ENCODE data around the gene ZKSCAN3.

DNA sequence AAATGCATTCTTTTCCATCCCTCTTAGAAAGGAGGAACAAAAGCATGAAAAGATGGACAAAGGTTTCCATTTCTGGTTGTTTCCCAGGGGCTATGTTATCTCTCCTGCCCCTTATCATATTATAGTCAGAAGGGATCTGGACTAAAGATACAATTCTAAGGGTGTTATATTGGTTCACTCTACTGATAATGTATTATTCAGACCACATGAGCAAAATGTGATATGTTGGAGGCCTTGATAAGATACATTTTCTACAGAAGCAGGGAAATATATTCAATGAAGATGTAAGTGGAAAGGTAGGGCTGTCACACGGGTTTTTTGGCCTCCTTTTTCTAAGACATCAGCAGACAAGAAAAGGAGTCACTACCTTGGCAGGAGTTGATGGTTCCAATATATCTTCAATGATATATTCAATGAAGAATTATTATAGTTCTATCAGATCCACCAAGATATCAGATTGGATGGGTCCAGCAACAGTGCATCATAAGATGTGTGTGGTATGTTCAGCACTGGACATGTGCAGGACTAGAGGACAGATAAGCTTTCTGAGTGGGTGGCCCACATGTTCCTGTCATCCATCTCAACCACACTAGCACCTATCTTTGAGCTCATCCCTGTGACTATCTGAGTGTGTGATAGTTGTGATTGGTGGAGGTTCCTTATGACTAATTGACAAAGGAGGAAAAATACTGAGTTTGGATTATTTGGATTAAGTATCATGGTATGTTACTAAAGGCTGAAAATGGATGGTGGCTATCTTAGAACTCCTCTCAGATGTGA lies 5.7 kb upstream of the ZKSCAN3 start:
- no peak for TF ChIP-seq POLR2AphosphoS5 (IDR thresholded peaks at IDR 0.05; ENCODE audit: low read depth, low read length)
- TF ChIP-seq, protein P1, sequence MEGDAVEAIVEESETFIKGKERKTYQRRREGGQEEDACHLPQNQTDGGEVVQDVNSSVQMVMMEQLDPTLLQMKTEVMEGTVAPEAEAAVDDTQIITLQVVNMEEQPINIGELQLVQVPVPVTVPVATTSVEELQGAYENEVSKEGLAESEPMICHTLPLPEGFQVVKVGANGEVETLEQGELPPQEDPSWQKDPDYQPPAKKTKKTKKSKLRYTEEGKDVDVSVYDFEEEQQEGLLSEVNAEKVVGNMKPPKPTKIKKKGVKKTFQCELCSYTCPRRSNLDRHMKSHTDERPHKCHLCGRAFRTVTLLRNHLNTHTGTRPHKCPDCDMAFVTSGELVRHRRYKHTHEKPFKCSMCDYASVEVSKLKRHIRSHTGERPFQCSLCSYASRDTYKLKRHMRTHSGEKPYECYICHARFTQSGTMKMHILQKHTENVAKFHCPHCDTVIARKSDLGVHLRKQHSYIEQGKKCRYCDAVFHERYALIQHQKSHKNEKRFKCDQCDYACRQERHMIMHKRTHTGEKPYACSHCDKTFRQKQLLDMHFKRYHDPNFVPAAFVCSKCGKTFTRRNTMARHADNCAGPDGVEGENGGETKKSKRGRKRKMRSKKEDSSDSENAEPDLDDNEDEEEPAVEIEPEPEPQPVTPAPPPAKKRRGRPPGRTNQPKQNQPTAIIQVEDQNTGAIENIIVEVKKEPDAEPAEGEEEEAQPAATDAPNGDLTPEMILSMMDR (IDR thresholded peaks at IDR 0.05 in 2 of 3, conservative IDR thresholded peaks at IDR 0.05 in 1 of 3; ENCODE audit: borderline replicate concordance in 1 of 3, insufficient read depth in 1 of 3, low read depth in 2 of 3, low read length in 2 of 3), result no peak
- TF ChIP-seq RAD21 (IDR thresholded peaks at IDR 0.05; ENCODE audit: low read depth), result no peak
- TF ChIP-seq EZH2 (IDR thresholded peaks at IDR 0.05), result no peak
- no peak for TF ChIP-seq ZNF274 (IDR thresholded peaks at IDR 0.05; ENCODE audit: low read depth, low read length)
- TF ChIP-seq EZH2phosphoT487 (IDR thresholded peaks at IDR 0.05; ENCODE audit: borderline replicate concordance), result no peak
- TF ChIP-seq REST (IDR thresholded peaks at IDR 0.05; ENCODE audit: low read depth), result no peak
- TF ChIP-seq TCF7L2 (IDR thresholded peaks at IDR 0.05; ENCODE audit: borderline replicate concordance, extremely low read depth, insufficient read depth, insufficient read length), result no peak
- no peak for TF ChIP-seq ZFX (IDR thresholded peaks at IDR 0.05)
- no peak for TF ChIP-seq POLR2A (IDR thresholded peaks at IDR 0.05; ENCODE audit: borderline replicate concordance, extremely low read depth, insufficient read depth, insufficient read length)
- no peak for TF ChIP-seq CEBPB (IDR thresholded peaks at IDR 0.05; ENCODE audit: low read depth)
- no peak for TF ChIP-seq JUND (IDR thresholded peaks at IDR 0.05)
- no peak for TF ChIP-seq YY1 (IDR thresholded peaks at IDR 0.05; ENCODE audit: extremely low read depth, insufficient replicate concordance, low read depth, low read length)
- TF ChIP-seq SIN3A (IDR thresholded peaks at IDR 0.05; ENCODE audit: low read depth), result no peak

Data from HCT116 (cell line).